Hepatocyte (in vitro differentiated cells): ENCODE results near the gene IGLL5.

ENCODE experiments used
- EZH2 ChIP-seq: fragments of 200-600 bp; sonication (generic); IDR thresholded peaks from 2 replicates; pipeline ENCODE4 v1.6.1; 2016; ENCODE audit warnings: antibody characterized with exemption, mild to moderate bottlenecking, borderline replicate concordance
- TF ChIP-seq, protein P1 (sequence below): fragments of 200-600 bp; sonication (generic); IDR thresholded peaks from 2 replicates; pipeline ENCODE4 v1.5.1; 2016; ENCODE audit warnings: antibody characterized with exemption, mild to moderate bottlenecking; ENCODE audit not compliant: poor library complexity

DNA sequence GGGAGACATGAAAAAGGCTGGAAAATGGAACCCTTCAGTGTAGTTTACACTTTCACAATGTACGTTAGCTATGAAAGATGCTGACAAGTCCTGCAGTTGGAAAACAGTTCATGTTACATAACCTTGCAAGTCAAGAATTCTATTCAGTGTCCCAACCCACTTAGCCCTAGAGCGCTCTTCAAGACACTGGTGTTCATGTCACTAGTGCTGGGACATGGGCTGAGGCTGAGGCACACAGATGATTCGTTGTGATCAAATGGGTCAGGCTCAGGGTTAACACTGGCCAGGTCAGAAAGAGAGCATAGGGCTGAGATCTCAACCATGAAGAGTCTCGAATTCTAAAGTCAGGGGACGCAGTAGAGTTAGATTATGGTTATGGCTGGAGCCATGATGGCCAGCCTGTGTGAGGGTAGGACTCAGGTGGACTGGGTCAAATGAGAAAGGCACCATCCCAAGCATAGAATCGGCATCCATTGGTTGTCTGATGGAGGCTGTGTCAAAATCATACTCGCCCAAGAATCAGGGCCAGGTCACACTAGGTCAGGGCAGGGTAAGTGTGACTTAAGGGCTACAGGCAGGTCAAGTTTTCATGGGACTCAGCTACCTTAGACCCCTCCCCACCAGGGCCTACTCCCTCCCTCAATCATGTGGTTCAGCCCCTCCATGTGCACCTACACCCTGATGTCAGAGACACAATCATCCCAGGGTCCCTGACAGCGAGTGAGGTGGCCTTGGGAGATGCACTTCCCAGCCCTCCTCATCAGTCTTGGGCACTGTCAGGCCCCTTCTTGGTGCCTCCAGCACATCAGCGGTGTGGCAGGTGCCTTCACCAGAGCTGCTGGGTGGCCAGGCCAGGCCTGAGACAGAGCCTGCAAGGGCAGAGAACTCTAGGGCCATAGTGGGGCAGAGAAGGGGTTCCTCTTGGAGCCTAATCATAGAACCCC lies 20.2 kb downstream of the IGLL5 start:
- TF ChIP-seq, protein P1, sequence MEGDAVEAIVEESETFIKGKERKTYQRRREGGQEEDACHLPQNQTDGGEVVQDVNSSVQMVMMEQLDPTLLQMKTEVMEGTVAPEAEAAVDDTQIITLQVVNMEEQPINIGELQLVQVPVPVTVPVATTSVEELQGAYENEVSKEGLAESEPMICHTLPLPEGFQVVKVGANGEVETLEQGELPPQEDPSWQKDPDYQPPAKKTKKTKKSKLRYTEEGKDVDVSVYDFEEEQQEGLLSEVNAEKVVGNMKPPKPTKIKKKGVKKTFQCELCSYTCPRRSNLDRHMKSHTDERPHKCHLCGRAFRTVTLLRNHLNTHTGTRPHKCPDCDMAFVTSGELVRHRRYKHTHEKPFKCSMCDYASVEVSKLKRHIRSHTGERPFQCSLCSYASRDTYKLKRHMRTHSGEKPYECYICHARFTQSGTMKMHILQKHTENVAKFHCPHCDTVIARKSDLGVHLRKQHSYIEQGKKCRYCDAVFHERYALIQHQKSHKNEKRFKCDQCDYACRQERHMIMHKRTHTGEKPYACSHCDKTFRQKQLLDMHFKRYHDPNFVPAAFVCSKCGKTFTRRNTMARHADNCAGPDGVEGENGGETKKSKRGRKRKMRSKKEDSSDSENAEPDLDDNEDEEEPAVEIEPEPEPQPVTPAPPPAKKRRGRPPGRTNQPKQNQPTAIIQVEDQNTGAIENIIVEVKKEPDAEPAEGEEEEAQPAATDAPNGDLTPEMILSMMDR, result no peak
- TF ChIP-seq EZH2, result no peak
